ENCODE measurements around the gene GGNBP2. TPM values are rescaled to one million over a fixed set of nuclear protein-coding genes. Genes with fewer than 3 reads are reported as not detected.

Gene GGNBP2
- polyA plus RNA-seq, 1 of the 3 experiments (the other 2 are of a cell fraction), result 79.3 TPM

DNA sequence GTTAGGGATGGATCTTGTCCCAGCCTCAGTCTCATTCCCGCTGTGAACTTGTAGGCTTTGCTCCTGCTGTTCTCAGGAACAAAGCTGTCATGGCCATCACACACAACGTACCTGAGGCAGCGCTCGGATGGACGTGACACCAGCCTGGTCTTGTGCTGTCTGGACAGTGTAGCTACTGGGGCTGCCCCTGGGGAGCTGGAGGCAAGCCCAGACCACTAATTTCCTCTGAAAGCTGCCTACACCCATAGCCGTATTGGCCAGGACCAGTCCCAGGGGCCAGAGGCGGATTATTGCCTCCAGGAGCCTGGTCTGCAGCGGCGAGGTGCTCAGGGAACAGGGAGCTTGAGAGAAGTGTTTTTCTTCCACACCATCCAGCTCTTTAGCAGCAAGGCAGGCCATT is 46.6 kb upstream of the GGNBP2 start:
- peaks cover 39 to 59% of the 10 kb centered on the region in 2 experiments for H3K36me3 ChIP-seq (replicated peaks in 1 of 2; ENCODE audit: control insufficient read depth in 1 of 2, insufficient read depth in 2 of 2, low read length in 1 of 2)

More for the DNA sequence above, 46.6 kb upstream of the GGNBP2 start:
- Histone ChIP-seq H3K27ac (ENCODE audit: low read depth in 2 of 2, low read length in 1 of 2) (peak overlapping the region in 1 of 2 experiments; percentile 92; a peak in 2 of 4 replicates), H3K4me1 (ENCODE audit: control insufficient read depth in 1 of 2, insufficient read depth in 2 of 2, low read depth in 1 of 2, low read length in 1 of 2) (peaks cover 0 to 22% of the 10 kb centered on the region in 2 experiments; a peak in 1 of 4 replicates), H2AFZ (ENCODE audit: low read depth) (no peak overlapping the region), H3K27me3 (ENCODE audit: insufficient read depth) (no peaks in the 10 kb centered on the region), H3K9me2 (no peaks in the 10 kb centered on the region), H3K4me2 (no peak overlapping the region), H3K79me2 (ENCODE audit: insufficient read depth) (no peaks in the 10 kb centered on the region), H3F3A (replicated peaks; ENCODE audit: insufficient read depth) (no peaks in the 10 kb centered on the region), H3K4me3 (ENCODE audit: low read depth in 2 of 2, low read length in 1 of 2) (no peak overlapping the region), H3K9ac (no peak overlapping the region), H3K9me3 (no peaks in the 10 kb centered on the region), H4K20me1 (ENCODE audit: insufficient read depth) (no peaks in the 10 kb centered on the region)
- DNase-seq, result peak; percentile 64
- TF ChIP-seq JUND (IDR thresholded peaks at IDR 0.05), result no peak
- TF ChIP-seq SIN3A (IDR thresholded peaks at IDR 0.05; ENCODE audit: borderline replicate concordance, low read depth, low read length), result no peak
- no peak for TF ChIP-seq EZH2phosphoT487 (IDR thresholded peaks at IDR 0.05; ENCODE audit: borderline replicate concordance, low read depth)
- TF ChIP-seq IRF3 (IDR thresholded peaks at IDR 0.05; ENCODE audit: low read depth, low read length), result no peak
- TF ChIP-seq RFX5 (IDR thresholded peaks at IDR 0.05; ENCODE audit: low read length), result no peak
- TF ChIP-seq, protein P1, sequence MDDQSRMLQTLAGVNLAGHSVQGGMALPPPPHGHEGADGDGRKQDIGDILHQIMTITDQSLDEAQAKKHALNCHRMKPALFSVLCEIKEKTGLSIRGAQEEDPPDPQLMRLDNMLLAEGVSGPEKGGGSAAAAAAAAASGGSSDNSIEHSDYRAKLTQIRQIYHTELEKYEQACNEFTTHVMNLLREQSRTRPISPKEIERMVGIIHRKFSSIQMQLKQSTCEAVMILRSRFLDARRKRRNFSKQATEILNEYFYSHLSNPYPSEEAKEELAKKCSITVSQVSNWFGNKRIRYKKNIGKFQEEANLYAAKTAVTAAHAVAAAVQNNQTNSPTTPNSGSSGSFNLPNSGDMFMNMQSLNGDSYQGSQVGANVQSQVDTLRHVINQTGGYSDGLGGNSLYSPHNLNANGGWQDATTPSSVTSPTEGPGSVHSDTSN (IDR thresholded peaks at IDR 0.05), result no peak
- TF ChIP-seq GABPA (IDR thresholded peaks at IDR 0.05; ENCODE audit: low read depth), result no peak
- no peak for TF ChIP-seq REST (IDR thresholded peaks at IDR 0.05; ENCODE audit: low read depth, low read length)
- no peak for TF ChIP-seq NFIC (IDR thresholded peaks at IDR 0.05; ENCODE audit: borderline replicate concordance)
- no peak for TF ChIP-seq ELF1 (IDR thresholded peaks at IDR 0.05)
- TF ChIP-seq, protein P2, sequence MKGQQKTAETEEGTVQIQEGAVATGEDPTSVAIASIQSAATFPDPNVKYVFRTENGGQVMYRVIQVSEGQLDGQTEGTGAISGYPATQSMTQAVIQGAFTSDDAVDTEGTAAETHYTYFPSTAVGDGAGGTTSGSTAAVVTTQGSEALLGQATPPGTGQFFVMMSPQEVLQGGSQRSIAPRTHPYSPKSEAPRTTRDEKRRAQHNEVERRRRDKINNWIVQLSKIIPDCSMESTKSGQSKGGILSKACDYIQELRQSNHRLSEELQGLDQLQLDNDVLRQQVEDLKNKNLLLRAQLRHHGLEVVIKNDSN (IDR thresholded peaks at IDR 0.05; ENCODE audit: borderline replicate concordance, low read depth), result no peak
- TF ChIP-seq YY1 (IDR thresholded peaks at IDR 0.05; ENCODE audit: low read depth), result no peak
- no peak for TF ChIP-seq NRF1 (IDR thresholded peaks at IDR 0.05; ENCODE audit: low read depth, low read length)
- WGBS (ENCODE audit: low lambda C conversion rate), result 82% methylated on average over 5 of the region's 9 CpGs
- ChIA-PET POLR2A (interaction anchor here (0.6 to 1.6 kb wide), 5 partner anchors 12 to 46 kb away, joined by 3 to 13 read pairs (median 4); partner anchors contain the start of genes GGNBP2, MYO19, PIGW and ZNHIT3), CTCF (interaction anchor here (4.4 kb wide), 1 partner anchor 15 kb away, joined by 22 read pairs; no protein-coding TSS in a partner anchor)
